Lower leg skin (tissue), 3 donors: ENCODE measurements around the gene INSRR.

Source experiments
- POLR2A ChIP-seq, 2 donors: fragments of 450-650 bp; IDR thresholded peaks; one replicate each; pipeline ENCODE4 v1.6.1; 2016 to 2017; ENCODE audit warnings: antibody characterized with exemption in 2 of 2, mild to moderate bottlenecking in 1 of 2, moderate library complexity in 1 of 2
- TF ChIP-seq, protein P1 (sequence below), 3 donors: fragments of 450-650 bp; IDR thresholded peaks; one replicate each; pipeline ENCODE4 v1.5.1; 2016; ENCODE audit warnings: antibody characterized with exemption in 3 of 3, mild to moderate bottlenecking in 3 of 3, moderate library complexity in 2 of 3

DNA sequence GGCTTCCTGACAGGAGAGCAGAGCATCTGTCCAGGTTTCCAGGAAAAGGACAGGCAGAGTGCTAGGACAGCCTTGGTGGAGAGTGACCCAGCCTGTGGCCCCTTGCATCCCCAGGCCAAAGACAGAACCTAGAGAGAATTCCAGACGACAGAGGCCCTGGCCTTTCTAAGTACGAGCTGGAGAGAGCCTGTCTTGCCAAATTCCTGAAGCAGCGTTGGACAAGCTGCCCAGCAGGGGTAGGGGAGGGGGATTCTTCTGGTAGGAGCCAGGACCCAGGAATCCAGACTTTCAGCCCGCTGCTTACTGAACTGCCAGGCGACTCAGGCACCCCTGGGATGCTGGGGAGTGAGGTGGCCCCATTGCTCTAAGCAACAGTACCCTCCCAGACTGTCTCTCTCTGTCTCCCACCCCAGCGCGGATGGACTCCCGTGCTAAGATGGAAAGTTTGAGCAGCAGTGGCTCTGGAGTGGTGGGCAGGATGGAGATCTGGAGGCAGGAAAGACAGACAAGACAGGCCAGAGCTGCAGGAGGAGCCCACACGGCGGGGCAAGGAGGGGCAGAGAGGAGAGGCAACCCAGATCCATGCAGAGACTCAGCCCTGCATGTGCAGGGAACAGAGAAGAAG is 25.8 kb upstream of the INSRR start:
- TF ChIP-seq, protein P1, sequence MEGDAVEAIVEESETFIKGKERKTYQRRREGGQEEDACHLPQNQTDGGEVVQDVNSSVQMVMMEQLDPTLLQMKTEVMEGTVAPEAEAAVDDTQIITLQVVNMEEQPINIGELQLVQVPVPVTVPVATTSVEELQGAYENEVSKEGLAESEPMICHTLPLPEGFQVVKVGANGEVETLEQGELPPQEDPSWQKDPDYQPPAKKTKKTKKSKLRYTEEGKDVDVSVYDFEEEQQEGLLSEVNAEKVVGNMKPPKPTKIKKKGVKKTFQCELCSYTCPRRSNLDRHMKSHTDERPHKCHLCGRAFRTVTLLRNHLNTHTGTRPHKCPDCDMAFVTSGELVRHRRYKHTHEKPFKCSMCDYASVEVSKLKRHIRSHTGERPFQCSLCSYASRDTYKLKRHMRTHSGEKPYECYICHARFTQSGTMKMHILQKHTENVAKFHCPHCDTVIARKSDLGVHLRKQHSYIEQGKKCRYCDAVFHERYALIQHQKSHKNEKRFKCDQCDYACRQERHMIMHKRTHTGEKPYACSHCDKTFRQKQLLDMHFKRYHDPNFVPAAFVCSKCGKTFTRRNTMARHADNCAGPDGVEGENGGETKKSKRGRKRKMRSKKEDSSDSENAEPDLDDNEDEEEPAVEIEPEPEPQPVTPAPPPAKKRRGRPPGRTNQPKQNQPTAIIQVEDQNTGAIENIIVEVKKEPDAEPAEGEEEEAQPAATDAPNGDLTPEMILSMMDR (IDR thresholded peaks at IDR 0.05), result no peak
- TF ChIP-seq POLR2A (IDR thresholded peaks at IDR 0.05), result no peak
